IPS-18c (cell line): ENCODE data around the gene UBASH3B.

Source experiments
- H3K4me3 ChIP-seq: 2 replicates; pipeline ENCODE4 v1.7.0; 2013; ENCODE audit warnings: low read depth, mild to moderate bottlenecking, low read length, moderate library complexity; ENCODE audit not compliant: insufficient read depth
- H3K9me3 ChIP-seq: one replicate; pipeline ENCODE4 v1.6.1; 2013; ENCODE audit warnings: mild to moderate bottlenecking, low read length, moderate library complexity; ENCODE audit not compliant: control insufficient read depth, insufficient read depth

Gene UBASH3B

DNA sequence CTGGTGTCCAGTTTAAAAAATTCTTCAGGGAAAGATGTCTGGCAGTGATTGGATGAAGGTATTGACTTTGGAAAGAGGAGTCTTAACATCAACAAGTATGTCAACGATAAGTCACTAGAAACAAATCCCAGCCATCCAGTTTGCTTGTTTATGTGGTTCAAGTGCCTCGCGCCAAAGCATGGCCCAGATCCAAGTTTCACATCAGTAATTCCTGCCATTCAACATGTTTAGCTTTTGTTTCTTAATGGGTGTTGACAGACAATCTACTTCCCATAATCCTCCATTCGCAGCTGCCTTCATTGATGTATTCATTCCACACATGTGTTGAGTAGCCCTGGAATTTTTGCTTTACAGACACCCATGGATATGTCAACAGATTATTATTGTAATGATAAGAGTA is 77.8 kb downstream of the UBASH3B start:
- peaks cover 2% of the 10 kb centered on the region for H3K9me3 ChIP-seq
- H3K4me3 ChIP-seq = no peak overlapping the region

DNA sequence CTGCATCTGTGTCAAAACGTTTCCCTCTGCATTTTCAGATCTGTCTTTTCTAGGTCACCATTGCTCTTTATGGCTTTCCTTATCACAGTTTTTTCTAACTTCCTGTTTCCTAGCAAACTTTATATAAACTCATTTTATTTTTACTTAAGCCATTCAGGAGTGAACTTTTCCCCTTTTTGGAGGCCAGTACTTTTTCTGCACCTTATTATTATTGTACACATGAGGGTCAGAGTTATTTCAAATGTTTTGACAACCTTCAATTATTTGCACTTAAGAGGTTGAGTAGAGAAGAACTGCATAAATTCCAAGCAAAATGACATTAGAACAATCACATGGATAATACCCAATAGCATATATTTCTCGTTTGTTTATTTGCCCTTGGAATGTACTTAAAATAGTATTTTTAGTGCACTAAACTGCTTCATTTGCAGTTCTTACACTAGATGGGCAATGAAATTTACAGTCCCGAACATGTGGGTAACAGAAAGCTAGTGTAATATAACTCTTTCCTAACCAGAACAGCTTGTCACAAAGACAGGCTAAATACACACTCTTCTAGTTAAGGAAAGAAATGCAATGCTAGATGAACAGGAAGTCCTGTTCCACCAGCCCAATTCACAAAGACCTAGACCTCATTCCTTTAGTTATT is 79.5 kb downstream of the UBASH3B start:
- no peak overlapping the region for H3K4me3 ChIP-seq
- H3K9me3 ChIP-seq = peaks cover 2% of the 10 kb centered on the region

DNA sequence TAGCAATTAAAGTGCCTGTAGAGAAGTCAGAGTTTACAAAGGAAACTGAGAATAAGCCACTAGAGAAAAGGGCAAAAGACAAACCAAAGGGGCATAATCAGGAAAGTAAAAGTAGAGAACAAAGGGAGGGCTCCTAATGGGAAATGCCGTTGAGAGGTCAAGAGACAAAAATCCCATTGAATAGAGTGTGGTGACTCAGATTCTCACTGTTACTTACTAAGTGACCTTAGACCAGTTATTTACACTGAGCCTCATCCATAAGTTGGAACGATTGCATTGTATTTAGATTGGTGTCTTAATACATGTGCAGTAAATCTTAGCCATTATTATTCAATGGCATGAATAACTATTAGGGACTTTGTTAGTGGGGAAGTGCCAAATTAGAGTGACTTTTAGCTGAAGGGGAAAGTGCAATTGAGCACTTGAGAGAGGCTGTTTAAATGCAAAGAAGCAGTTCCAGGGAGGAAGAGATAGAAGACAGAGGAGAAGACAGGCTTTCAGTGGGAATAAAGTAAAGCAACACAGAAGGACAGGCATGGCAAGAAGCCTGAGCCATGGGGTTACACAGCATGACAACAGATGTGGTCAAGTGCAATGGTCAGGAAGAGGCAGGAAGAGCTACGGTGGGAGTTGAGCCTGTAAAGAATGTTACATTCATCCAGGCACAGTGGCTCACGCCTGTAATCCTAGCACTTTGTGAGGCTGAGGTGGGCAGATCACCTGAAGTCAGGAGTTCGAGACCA is 82.6 kb downstream of the UBASH3B start:
- H3K4me3 ChIP-seq = no peak overlapping the region
- H3K9me3 ChIP-seq = peaks cover 2% of the 10 kb centered on the region

DNA sequence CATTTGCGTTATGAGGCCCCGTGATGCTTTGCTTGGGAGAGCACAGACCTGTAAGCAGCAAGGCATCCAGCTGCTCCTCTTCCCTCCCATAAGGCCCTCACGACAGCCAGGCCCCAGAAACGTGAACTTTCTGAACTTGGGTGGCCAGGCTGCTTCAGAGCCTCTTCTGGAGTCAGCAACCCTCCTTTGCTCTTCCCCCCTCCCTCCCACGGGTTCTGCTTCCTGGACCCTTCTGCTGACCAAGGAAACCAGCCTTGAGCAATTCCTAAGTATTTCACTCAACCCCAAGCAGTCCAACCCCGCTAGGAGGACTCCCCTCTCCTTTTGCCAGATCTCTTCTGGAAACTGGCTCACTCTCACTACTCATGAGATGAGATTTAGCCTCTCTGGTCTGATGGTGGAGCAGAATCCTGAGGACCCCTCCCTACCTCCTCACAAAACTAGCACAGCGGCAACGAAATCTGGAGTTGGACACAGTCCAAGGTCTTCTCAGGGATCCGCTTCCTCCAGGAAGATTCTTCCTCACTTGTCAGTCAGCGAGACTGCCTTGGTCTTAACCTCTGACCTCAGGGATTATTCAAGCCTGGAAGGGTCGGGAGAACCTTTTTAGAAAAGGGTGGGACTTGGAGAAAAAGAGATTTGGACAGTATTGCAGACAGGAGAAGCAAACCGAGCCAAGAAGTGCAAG is 86.2 kb downstream of the UBASH3B start:
- Histone ChIP-seq H3K9me3 (no peaks in the 10 kb centered on the region), H3K4me3 (no peak overlapping the region)

DNA sequence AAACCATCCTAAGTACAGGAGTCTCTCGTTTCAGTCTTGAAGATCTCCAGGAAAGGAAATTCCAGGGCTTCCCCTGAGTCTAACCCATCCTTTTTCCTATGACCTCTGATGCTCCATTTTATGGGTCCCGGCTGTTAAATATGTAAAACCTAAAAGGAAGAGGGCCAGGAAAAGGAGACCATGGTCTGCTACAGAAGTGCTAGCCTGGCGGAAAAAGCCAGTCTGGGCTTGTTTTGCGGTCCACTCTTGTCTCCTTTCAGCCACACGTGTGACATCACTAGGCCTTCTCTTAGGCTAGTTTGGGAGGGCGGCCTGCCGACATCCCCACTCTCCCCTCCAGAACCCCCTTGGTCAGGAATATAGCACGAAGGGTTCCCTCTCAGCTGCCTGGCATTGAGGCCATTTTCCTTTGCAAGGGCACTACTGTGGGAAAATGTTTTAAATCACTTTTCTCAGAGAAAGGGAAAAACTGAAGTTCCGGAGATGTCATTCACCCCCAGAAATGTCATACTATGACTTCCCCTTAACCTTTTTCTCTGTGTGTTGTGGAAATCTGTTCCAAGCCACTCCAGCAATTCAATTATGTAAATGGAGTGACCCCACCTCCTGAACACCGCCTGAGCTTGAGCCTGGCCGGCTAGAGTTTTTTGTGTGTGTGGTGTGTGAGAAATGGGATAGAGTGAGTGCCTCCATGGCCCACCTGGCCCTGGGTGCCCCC is 86.9 kb downstream of the UBASH3B start:
- Histone ChIP-seq H3K4me3 (no peak overlapping the region), H3K9me3 (no peaks in the 10 kb centered on the region)

DNA sequence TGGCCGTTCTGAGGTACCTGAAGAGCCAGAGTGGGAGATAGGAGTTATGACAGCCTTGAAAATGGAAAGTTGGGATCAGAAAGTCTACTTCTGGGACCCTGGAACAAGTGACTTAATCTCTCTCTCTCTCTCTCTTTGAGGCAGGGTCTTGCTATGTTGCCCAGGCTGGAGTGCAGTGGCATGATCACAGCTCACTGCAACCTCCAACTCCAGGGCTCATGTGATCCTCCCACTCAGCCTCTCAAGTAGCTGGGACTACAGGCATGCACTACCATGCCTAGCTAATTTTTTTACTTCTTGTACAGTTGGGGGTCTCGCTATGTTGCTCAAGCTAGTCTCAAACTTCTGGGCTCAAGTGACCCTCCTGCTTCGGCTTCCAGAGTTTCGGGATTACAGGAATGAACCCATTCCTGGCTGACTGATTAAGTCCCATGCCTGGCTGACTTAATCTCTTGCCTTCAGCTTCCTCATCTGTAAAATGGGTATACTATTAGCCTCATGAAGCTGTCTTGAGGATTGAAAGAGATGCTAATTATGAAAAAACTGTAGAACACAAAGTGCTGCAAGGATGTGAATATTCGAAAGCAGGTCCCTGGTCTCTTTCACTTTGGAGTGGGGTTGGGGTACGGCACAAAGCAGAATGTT is 87.7 kb downstream of the UBASH3B start:
- Histone ChIP-seq H3K4me3 (no peak overlapping the region), H3K9me3 (no peaks in the 10 kb centered on the region)

DNA sequence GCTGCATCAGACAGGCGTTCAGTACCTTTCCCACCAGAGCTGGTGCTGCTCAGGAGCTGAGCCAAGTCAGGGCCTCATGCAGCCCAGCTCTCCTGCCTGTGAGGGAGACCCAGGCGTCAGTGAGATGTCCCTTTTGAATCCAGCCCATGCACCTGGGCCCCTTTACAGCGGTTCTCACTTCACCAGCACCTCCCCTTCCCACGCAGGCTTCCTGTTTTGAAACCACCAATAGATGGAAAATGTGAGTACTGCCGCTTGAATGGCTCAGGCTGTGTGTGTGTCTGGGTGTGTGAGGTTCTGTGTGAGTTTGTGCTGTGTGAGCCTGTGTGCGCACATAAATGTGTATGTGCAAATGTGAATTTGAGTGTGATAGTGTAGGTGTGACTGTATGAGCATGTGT is 88.4 kb downstream of the UBASH3B start:
- Histone ChIP-seq H3K4me3 (no peak overlapping the region), H3K9me3 (no peaks in the 10 kb centered on the region)

DNA sequence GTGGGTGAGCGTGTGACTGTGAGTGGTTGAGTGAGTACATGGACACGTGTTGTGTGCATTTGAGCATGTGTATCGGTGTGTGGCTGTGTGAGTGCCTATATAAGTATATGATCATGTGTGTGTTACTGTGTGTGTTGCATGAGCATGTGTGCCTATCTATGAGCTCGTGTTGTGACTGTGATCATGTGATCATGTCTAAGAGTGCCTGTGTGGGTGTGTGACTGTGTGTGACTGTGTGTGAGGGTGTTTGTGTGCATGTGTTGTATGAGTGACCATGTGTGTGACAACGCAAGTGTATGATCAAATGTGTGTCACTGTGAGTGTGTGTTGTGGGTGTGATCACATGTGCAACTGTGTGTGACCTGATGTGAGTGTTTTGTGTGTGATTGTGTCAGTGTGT is 88.8 kb downstream of the UBASH3B start:
- no peak overlapping the region for H3K4me3 ChIP-seq
- no peaks in the 10 kb centered on the region for H3K9me3 ChIP-seq

DNA sequence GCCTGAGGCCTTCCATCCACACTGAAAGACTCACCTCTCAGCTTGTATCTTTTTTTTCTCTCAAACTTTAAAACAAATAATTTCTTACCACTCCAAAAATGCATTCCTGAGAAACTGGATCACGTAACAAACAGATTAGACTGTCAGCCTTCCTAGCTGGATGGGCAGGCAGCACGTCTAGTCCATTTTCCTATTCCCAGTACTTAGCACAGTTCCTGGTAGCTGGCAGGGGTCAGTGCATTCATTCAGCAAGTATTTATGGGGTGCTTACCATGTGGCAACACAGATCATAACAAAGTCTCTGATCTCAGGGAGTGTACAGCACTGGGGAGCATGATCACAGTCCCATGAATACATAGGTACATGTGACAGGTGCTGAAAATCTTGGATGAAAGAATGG is 89.6 kb downstream of the UBASH3B start:
- Histone ChIP-seq H3K4me3 (no peak overlapping the region), H3K9me3 (no peaks in the 10 kb centered on the region)

DNA sequence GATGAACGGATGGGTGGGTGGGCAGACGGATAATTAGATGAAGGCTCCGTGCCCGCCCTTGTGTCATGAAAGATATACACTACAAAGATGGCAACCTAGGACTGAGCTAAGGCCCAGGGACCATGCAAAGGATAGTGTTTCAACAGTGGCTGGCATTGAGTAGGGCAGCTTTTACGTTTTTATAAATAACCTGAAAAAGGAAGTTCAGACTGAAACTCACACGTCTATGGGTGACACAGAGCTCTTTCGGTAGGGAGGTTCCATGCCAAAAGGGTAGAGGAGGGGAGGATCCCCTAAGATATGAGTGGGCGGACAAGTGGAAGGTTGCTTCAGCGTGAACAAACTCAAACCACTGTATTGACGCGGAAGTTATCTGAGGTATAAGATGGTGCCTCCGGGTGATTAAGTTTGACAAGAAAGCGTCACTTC is 90.5 kb downstream of the UBASH3B start:
- Histone ChIP-seq H3K9me3 (no peaks in the 10 kb centered on the region), H3K4me3 (no peak overlapping the region)

DNA sequence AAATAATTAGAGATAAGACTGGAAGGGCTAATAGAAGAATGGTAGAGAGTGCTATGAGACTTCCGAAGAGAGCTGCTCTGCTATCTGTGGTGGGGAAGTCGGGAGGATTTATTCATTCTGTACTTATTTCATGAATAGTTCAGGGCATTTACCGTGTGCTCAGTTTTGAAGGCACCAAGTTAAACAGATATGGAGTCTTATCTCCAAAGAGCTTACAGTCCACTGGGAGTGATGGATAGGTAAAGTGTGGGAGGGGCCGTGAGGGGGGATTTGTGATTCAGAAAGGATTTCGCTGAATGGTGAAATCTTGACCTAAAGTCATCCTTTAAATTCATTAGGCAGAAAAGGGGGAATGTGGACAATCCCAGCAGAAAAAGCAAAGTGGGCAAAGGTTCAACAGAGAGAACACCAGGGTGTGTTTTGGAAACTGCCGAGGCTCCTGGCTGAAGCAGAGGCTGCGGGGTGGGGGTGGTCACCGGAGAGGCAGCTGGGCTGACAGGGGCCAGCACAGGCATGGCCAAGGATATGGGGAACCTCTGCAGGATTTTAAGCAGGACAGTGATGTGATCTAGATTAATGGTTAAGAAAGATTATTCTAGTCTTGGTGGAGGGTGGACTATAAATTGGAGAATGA is 91.2 kb downstream of the UBASH3B start:
- no peak overlapping the region for H3K4me3 ChIP-seq

DNA sequence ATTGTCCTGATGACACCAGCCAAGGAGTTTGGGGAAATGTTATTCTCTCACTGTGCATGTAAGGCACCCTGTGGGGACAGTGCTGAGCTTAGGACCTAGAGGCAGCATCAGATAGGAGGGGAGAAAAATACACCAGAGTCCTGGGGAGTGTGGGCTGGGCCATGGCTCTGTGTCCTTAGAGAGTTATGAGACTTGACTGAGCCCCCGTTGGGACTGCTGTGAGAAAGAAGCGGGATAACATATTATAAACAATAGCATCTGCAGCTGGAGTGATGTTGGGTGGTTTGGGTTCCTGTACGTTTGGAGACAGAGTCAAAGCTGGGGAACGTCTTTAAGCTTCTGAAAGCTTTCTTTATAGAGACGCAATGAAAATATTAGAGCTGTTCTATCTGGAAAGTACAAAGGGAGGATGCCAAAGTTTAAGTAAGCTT is 91.8 kb downstream of the UBASH3B start:
- Histone ChIP-seq H3K9me3 (no peaks in the 10 kb centered on the region), H3K4me3 (no peak overlapping the region)

More for the DNA sequence above, 91.2 kb downstream of the UBASH3B start:
- no peaks in the 10 kb centered on the region for H3K9me3 ChIP-seq

DNA sequence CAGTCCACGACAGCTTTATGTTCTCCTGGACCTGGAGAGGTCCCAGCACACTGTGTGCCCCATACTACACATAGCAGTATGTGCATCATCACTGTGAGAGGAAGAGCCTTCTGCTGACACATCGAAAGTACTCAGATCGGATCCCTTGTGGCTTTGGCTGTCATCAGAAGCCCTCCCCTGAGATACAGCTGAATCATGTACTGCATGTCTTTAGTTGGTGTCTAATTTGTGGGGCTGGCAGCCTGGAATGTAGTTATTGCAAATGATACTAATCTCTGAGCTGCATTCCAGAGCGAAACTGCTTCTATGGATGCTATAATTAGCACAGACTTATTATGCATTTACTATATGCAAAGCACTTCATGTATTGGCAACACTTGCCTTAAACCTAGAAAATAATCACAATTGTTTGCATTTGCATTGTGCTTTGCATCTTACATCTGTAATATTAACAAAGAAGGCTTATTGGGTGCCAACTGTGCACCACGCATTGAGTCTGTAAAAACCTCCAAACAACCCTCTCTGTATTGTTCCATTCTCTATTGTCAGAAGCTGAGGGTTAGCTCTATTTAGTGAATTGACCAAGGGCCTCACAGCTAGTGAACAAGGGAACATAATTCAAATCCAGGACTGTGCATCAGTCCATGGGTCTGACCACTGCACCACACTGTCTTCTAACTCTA is 93.6 kb downstream of the UBASH3B start:
- H3K9me3 ChIP-seq = no peaks in the 10 kb centered on the region
- H3K4me3 ChIP-seq = no peak overlapping the region

DNA sequence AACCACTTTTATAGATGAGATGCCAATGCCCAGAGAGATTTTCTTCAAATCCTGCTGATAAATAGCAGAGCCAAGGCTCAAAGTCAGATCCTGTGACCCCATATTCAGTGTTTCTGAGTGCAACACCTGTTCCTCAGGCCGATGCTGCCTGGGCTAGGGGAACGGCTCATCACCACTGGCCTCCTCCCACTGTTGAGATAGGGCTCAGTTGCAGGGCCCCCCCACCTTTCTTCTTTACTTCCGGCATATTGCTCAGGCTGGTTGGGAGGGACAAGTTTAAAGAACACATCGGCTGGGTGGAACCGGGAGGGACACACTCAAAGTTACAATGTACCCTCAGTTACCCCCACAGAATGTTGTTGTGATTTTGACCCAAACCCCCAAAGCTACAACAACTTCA is 94.5 kb downstream of the UBASH3B start:
- Histone ChIP-seq H3K9me3 (no peaks in the 10 kb centered on the region), H3K4me3 (no peak overlapping the region)

DNA sequence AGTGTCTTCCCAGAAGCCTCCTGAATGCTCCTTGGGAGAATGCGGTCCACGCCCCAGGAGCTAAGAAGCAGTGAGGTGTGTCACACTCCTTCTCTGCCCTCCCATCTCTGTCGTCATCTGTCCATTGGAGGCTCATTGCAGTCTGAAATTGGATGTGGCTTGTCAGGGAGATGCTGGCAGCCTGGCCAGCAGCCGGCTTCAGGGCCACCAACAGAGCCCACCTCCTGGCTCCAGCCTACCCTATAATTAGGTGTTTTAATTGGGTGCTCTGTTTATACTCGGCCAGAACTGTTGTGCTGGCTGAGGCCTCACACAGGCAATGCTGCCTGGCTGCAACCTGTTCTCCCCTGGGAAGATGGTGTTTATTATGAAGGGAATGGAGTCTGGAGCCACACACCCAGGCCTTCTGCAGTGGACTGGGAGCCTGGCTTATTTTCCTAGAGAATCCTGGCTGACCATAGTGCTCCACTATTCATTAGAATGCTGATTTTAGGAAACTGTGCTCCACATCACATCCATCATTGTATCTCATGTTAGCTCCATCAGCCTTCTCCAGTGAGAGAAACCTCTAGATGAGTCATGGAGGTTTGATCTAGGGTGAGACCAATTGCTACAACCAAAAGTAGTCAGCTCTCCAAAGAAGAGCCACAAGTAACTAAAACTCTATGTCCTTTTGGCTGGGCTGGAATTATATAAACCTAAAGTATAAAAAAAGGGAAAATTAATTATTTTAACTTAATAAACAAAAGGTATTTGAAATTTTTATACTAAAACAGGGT is 96.0 kb downstream of the UBASH3B start:
- Histone ChIP-seq H3K9me3 (no peaks in the 10 kb centered on the region), H3K4me3 (no peak overlapping the region)

DNA sequence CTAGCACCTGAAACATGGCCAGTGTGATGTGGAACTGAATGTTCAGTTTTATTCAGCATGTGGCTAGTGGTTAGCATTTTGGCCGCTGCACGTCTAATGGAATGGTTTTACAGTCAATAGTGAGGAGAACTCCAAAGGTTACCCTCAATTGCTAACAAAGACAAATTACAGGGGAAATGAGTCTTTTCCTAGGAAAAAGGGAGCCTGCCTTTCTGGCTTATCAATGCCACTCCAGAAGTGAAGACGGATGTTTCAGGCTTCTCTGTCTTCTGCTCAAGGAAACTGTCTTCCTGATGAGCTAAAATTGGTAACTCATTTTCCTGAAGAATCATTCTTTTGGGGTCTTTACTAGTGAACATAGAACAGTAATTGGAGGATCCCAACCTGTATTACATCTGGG is 98.5 kb downstream of the UBASH3B start:
- Histone ChIP-seq H3K4me3 (no peak overlapping the region), H3K9me3 (no peaks in the 10 kb centered on the region)
